HG03159 (cell line): ENCODE data around the gene FASN.

Experiments
- ATAC-seq: cut with Tn5 transposase; IDR thresholded peaks from one replicate; pipeline ENCODE4 v1.9.1; 2021; ENCODE audit warnings: mild to moderate bottlenecking, moderate library complexity; ENCODE audit not compliant: unreplicated experiment

The FASN gene

DNA sequence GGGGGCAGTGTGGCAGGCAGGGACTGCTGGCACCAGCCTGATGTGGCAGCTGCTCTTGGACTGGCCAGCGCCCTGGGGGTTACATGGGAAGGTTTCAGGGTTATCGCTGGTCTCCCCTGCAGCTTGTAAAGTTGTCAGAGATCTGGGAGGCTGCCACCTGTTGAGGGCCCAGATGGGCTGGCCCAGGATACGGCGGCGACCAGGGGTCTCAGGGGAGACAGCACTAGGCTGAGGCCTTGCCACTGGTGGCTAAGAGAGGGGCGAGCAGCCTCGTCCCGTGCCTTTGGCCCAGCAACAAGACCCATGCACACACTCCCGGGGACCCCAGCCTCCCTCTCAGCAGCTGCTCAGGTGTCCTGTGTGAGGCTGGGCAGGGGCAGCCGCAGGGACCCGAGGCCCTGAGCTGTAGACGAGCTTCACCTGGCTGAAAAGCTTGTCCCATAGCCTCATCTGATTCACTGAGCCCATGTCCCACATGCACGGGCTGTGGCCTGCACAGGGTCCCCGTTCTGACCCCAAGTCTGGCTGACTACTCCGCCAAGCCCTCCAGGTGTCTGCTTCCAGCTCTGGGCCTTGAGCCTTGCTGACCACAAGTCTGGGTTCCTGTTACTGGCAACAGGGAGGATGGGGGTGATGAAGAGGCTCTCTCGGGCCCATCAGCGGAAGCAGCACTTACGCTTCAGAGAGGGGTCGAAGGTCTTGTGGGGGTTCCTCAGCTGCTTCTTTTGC lies 38.6 kb downstream of the FASN start:
- ATAC-seq, result no peak

DNA sequence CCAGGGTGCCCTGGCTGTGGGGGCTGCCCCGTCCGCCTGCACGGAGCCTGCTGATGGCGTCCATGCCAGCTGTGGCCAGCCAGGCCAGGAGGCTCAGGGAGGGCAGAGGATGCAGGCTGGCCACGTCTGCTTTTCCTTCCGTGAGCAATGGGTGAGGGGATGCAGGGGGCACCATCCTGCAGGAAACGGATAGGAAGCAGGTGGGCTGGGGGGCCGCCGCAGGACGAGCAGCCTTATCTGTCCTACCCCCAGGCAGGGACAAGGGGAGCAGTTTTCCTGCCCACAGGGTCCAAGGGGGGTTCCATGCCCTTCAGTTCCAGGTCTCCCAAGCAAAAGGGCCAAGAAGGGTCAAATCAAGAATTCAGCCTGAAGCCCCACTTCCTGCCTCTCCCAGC lies 39.2 kb downstream of the FASN start:
- ATAC-seq, result no peak

DNA sequence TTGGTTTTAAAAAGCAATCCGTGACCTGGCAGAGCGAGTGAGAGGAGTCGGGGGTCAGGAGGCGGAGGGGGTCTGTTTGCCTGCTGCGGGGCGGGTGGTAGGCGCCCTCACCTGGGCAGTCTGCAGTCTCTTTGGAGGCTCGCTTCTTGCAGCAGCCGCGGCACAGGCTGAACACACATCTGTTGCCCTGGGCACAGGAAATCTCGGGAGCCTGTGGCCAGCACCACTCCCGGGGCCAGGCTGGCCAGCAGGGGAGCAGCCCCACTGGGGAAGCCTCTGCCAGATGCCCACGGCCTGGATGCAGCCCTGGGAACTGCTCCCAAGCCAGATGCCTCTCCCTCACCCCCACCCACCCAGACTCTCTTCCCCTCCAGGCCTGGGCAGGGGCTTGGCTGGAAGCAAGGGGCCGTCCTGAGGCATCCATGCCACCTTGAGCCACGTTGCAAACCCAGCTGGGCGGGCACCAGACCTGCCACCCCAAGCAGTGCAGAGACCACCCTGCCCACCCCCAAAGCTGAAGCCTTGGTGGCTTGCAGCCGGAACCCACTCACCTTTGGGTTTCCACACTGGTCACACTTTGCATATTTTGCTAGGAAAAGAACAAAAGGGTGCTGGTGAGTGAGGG lies 39.7 kb downstream of the FASN start:
- ATAC-seq, result no peak

DNA sequence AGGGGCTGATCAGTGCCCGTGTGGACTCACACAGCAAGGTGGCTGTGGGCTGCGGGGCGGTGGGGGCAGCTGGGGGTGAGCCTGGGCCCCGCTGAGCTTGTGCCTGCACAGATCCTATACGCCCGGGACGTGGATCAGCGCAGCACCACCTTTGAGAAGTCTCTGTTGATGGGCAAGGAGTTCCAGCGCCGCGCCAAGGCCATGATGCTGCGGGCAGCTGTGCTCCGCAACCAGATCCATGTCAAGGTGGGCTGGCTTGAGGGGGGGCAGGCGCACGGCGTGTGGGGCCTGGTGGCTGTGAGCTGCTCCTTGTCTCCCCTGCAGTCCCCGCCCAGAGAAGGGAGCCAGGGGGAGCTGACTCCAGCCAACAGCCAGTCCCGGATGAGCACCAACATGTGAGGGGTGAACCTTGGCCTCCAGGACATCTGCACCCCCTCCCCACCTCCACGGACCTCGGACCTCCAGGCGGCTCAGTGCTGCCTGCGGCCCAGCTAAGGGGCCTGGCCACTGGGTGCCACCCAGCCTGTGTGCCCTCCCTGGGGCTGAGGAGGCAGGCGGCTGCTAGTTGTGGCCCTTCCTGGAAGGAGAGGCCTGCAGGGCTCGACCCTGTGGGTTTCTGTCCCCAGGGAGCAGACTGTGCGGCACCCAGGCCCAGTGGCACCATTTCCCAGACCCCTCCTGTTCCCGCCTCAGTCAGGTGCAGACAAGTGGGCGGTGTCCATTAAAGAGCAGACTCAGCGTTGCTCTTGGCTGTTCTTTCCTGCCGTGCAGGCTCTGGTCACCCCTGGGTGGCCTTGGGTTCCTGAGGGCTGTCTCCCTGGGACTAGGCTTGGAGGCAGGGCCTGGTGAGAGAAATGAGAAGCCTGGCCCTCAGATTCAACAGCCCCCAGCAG lies 41.1 kb downstream of the FASN start:
- no peak for ATAC-seq

DNA sequence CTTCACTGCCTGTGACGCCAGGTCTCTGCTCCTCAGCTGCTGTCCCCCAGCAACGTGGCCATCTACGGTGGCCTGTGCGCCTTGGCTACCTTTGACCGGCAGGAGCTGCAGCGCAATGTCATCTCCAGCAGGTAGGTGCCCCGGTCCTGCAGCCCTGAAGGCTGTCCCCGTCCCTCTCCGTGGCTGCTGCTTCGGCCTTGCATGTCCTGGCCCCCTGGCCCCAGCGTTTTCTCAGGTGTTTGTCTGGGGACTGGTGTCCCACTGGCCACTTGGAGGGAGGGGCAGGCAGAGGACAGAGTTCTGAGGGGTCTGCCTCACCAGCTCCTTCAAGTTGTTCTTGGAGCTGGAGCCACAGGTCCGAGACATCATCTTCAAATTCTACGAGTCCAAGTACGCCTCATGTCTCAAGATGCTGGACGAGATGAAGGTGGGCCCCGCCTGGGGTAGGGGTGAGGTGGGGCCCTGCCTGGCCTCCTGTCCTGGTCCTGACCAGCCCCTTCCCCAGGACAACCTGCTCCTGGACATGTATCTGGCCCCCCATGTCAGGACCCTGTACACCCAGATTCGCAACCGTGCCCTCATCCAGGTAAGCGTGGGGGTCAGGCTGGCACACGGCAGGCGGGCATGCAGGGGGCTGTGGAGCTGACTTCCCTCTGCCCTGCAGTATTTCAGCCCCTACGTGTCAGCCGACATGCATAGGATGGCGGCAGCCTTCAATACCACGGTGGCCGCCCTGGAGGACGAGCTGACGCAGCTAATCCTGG lies 41.9 kb downstream of the FASN start:
- no peak for ATAC-seq

DNA sequence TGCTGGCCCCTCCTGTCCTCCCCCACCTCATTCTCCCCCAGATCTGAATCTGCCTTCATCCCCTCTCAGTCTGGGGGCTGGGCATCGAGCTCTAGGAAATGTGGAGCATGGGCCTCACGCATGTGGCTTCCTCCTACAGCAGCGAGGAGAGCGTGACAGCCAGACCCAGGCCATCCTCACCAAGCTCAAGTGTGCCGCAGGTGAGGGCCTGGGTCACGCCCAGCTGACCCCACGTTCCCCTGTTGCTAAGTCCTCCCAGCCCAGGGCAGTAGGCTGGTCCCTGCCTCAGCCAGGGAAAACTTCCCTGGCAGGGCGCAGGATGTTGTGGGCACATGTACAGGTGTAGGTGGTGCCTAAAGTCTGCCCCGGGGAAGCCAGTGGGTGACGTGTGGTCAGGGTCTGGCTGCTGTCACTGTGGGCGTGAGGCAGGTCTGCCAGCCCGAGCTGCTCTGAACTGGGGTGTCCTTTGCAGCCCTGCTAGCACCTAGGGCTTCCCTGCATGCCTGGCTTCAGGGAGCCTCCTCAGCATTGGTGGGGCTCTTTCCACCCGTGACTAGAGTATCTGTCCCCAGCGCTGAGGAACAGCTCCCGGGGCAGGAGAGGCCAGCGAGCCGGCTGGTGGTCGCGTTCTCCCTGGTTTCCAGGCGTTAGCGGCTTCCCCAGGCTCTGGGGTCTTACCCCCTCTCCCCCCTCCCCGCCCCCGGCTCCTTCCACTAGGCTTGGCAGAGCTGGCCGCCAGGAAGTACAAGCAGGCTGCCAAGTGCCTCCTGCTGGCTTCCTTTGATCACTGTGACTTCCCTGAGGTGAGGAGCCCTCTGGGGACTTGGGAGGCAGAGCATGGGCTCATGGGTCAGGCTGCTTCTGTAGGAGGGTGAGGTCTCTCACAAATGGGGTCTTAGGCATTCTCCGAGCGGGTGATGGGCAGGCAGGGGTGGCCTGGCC lies 42.7 kb downstream of the FASN start:
- ATAC-seq, result no peak

DNA sequence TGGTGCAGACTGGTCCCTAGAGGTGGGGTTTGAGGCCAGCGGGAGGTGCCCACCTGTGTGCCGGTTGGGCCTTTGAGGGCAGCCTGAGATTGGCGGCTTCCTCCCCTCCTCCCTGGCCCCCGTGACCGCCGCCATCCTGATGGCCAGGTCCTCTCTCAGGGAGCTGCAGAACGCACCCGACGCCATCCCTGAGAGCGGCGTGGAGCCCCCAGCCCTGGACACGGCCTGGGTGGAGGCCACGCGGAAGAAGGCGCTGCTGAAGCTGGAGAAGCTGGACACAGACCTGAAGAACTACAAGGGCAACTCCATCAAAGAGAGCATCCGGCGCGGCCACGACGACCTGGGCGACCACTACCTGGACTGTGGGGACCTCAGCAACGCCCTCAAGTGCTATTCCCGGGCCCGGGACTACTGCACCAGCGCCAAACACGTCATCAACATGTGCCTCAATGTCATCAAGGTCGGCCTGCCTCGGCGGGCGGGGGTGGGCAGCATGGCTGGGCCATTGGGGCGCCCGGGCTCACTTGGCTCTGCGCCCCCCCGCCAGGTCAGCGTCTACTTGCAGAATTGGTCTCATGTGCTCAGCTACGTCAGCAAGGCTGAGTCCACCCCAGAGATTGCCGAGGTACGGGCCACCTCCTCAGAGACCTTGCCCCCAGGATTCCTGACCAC lies 43.5 kb downstream of the FASN start:
- ATAC-seq, result no peak

DNA sequence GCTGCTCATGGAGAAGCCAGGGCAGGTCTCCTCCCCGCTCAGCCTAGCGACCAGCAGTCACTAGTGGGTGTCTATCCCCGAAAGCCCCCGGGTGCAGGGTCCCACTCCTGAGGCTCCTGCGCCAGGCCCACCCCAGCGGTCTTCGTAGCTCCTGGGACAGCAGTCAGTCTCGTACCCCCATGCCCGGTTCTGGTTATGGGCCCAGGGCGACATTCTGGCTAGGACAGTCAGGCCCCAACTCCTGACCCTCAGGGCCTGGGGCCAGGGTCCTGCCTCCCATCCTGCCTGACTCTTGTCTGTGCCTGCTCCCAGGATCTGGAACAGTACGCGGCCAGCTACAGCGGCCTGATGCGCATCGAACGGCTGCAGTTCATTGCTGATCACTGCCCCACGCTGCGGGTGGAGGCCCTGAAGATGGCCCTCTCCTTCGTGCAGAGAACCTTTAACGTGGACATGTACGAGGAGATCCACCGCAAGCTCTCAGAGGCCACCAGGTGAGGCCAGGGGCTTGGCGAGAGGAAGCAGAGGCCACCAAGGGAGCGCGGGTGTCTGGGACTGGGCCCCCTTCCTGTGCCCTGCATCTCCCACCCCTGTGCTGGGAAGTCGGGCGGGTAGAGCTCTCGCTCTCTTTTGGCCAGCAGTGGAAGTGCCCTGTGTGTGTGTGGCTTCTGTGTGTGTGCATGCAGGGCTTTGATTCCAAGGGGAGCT lies 44.3 kb downstream of the FASN start:
- no peak for ATAC-seq

DNA sequence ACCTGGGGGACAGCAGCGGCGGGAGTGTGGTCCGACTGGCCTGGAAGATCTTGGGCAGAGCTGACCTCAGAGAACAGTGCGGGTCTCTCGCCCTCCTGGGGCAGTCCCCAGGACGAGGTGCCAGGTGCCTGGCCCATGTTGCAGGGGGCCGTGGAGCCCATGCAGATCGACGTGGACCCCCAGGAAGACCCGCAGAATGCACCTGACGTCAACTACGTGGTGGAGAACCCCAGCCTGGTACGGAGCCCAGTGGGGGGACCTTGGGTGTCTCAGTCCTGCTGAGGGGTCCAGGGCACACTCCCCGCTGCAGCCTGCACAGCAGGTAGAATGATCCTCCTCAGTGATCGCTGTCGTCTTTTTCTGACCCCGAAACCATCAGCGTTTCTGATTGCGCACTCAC lies 44.9 kb downstream of the FASN start:
- no peak for ATAC-seq

DNA sequence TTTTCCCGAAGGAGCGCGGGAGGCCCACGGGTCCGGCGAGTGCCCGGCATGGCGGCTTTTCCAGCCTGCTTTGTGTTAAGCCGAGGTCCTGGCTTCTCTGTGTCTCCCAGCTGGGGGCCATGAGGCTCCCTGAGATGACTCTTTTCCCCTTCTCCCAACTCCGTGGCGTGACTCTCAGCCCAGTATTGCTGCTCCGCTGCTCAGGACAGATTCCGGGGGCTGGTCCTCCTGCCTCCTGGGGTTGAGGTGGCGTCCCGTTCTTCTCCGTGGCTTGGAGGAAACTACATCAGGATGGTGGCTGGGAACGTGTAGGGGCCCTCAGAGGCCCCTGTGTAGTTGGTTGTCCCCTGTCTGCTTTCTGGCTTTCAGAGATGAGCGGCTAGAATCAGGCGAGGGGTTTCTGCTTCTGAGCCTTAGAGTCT lies 45.4 kb downstream of the FASN start:
- ATAC-seq, result no peak

DNA sequence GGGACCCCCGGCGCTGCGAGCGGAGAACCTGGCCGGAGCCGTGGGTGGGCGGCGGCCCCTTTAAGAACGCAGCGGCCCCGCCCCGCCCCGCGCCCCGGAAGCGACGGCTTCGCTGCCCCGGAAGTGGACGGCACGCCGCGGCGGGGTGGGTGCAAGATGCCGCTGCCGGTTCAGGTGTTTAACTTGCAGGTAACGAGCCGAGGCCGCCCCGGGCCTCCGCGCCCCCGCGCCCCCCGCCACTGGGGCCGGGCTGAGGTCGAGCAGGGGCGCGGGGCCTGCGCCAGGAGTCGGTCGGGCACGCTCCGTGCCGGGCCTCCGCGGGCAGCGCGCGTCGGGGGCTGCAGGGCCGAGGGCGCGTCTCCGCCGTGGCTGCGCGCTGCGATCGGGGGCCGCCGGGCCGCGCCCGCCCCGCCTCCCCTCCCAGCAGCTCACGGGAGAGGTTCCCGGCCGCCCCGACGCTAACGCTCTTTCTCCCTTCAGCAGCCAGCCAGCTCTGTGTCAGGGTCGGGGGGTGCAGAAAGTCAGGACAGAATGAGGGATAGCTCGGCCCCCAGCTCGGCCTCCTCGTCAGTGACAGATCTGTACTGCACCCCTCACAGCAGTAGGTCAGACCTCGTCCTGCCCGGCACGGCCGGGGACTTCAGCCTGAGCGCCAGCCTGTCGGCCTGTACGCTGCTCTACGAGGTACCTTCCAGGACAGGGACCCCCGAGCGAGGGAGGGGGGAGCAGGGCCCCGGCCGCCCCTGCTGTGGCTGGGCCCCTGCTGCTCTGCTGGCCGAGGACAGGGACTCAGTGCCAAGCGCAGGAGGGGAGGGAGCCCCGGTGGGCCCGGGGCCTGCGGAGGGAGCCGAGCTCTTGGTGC lies 46.0 kb downstream of the FASN start, which contains the start of the genes GPS1 and RFNG:
GPS1 (plus strand) TSS at position 123 of the 862 bp plus-strand sequence; CDS start at position 157, 34 bp downstream.
RFNG (minus strand) TSS at position 36 of the 862 bp plus-strand sequence. CDS start 45 bp downstream, outside the sequence.
- ATAC-seq, result peak; percentile 60

DNA sequence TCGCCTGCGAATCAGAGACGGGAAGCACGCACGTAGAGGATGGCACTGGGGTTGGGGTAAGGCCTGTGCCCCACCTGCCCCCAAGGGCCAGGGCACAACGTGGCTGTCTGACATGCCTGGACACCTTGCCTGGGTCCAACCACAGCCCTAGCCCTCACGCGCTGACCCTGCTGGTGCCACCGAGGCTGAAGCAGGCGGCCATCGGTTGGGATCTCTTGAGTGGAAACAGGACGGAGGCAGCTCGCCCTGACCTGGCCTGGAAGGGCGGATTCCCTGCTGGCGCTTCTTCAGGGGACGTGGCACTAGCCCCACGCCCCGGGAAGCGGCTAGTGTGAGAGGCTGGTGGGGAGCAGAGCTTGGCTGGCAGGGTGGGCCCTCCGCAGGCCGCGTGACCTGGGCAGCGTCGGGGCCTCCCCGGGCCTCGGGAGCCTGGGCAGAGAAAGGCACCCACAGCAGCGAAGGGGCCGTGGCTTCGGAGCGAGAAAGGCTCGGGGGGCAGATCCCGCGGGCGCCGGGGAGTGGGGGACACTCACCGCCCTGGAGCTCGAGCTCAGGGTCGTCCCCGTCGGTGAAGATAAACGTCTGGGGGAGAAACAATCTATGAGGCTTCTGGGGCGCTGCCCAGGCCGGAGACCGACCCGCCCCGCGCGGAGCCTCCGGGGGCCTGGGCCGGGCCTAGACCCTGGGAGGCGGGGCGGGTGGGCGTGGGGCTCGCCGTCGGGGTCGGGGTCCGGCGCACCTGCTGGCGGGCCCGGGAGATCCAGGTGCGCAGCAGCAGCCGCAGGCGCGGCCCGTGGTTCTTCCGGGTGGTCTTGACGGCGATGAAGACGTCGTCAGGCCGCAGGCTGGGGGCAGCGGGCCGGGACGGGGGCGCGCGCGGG lies 47.0 kb downstream of the FASN start:
- no peak for ATAC-seq

DNA sequence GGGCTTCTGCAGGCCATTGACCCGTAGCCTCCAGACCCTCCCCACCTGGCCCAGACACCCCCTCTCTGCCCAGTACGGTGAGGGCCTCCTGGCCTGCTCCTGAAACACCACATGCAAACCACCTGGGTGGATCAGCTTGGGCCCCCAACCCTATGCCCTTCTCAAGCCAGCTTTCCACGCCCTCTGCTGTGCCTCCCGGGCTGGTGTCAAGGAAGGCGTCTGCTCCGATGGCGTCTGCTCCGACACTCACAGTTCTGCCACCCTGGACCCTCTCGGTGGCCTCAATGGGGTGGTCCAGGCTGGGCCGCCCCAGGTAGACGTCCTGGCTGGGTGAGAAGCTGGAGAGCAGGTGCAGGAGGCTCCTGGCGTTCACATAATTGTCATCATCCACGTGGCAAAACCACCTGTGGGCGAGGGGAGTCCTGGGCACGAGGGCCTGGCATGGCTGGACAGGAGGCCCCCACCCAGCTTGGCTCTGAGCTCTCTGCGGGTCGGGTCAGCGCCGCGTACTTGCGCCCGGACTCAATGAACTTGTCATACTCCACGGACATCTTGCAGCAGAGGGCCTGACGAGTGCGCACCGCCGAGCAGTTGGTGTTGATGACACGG lies 47.8 kb downstream of the FASN start:
- no peak for ATAC-seq

DNA sequence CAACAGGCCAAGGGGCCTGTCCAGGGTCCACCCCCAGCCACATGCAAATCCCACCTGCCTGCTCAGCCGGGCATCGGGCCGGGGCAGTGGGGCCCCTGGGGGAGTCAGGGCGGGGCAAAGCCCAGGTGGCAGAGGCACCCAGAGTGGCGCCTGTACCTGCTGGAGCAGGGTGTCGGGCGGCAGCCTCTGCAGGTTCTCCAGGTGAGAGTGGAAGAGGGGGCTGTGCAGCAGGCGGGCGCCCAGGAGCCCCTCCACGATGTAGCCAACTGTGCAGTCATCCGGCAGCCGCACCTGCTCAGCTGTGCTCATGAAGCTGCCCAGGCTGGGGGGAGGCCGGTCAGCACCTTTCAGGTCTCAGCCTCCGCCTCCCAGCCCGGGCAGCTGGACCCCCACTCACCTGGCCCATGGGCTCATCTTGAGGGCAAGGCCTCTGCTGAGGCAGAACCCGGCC lies 48.5 kb downstream of the FASN start:
- no peak for ATAC-seq

DNA sequence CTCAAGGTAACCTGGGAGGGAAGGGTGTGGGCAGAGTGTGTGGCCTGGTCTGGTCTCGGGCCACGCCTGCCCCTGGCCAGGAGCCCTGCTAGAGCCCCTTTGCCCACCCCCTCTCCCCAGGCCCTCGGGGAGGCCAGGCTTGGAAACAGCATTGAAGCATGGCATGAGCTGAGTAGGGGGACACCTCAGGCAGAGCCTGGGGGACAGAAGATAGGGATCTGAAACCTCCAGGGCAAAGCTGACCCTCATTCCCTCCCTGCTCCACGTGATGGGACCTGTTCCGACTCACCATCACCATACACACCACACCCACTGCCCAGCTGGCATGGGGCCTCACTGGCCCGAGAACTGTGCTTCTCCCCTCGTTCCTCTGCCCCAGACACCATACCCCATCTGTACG lies 48.9 kb downstream of the FASN start:
- ATAC-seq, result no peak

DNA sequence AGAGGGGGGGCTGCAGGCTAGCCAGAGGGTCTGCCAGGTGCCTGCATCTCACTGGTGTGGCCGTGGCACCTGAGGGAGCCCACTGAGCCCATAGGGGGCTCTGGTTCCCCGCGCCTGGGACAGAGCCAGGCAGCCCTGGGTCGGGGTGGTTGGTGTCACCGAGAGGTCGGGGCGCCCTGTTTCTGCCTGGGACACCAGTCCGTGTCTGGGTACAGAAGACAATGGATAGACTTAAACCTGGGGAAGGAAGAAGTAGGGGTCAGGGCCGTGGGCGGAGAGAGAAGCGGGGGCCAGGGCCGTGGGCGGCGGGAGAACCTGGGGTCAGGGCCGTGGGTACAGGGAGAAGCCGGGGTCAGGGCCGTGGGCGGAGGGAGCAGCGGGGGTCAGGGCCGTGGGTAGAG lies 49.5 kb downstream of the FASN start:
- no peak for ATAC-seq
